Measurements from ENCODE around the gene SGMS1.

Gene SGMS1

GRCh38 chr10:50417886-50418830 lies 205.6 kb downstream of the SGMS1 start:
- peak in 1 of 2 experiments; percentile 63 for DNase-seq

- DNase-seq, result no peak
These were observed 206.3 kb downstream of the SGMS1 start for GRCh38 chr10:50417486-50417885.

- no peak for DNase-seq
These were observed 206.9 kb downstream of the SGMS1 start for GRCh38 chr10:50416881-50417280.

- no peak for DNase-seq
These were observed 207.5 kb downstream of the SGMS1 start for GRCh38 chr10:50416181-50416824.

- DNase-seq, result no peak
These were observed 208.5 kb downstream of the SGMS1 start for GRCh38 chr10:50415292-50415691.

GRCh38 chr10:50410066-50410811 lies 213.5 kb downstream of the SGMS1 start:
- no peak for DNase-seq

- DNase-seq, result no peak
These were observed 216.5 kb downstream of the SGMS1 start for GRCh38 chr10:50407076-50407801.

GRCh38 chr10:50406457-50407070 lies 217.2 kb downstream of the SGMS1 start:
- no peak for DNase-seq

- no peak for DNase-seq
These were observed 218.0 kb downstream of the SGMS1 start for GRCh38 chr10:50405723-50406122.

GRCh38 chr10:50404021-50404773 lies 219.6 kb downstream of the SGMS1 start:
- no peak for DNase-seq

- no peak for DNase-seq
These were observed 220.7 kb downstream of the SGMS1 start for GRCh38 chr10:50403074-50403473.

GRCh38 chr10:50402466-50402865 lies 221.3 kb downstream of the SGMS1 start:
- no peak for DNase-seq

- no peak for DNase-seq
These were observed 223.1 kb downstream of the SGMS1 start for GRCh38 chr10:50400694-50401093.

- no peak for DNase-seq
These were observed 224.9 kb downstream of the SGMS1 start for GRCh38 chr10:50398823-50399222.

GRCh38 chr10:50398381-50398780 lies 225.4 kb downstream of the SGMS1 start:
- DNase-seq, result no peak

GRCh38 chr10:50397312-50398140 lies 226.2 kb downstream of the SGMS1 start:
- DNase-seq, result no peak

- DNase-seq, result no peak
These were observed 227.1 kb downstream of the SGMS1 start for GRCh38 chr10:50396491-50397311.

GRCh38 chr10:50395851-50396250 lies 227.9 kb downstream of the SGMS1 start:
- DNase-seq, result no peak

GRCh38 chr10:50395271-50395670 lies 228.5 kb downstream of the SGMS1 start:
- no peak for DNase-seq

- no peak for DNase-seq
These were observed 228.9 kb downstream of the SGMS1 start for GRCh38 chr10:50394832-50395231.
